GM21381 (cell line): ENCODE data around the gene TAF4.
"Not testable (repeated sequence)": the region's sequence is repeated elsewhere in the genome, so short reads cannot be mapped to it uniquely, and the experiment has no call there.

Source experiments
- ATAC-seq: cut with Tn5 transposase; IDR thresholded peaks from one replicate; pipeline ENCODE4 v1.9.1; 2021; ENCODE audit warnings: mild to moderate bottlenecking, moderate library complexity; ENCODE audit not compliant: unreplicated experiment

Gene TAF4

DNA sequence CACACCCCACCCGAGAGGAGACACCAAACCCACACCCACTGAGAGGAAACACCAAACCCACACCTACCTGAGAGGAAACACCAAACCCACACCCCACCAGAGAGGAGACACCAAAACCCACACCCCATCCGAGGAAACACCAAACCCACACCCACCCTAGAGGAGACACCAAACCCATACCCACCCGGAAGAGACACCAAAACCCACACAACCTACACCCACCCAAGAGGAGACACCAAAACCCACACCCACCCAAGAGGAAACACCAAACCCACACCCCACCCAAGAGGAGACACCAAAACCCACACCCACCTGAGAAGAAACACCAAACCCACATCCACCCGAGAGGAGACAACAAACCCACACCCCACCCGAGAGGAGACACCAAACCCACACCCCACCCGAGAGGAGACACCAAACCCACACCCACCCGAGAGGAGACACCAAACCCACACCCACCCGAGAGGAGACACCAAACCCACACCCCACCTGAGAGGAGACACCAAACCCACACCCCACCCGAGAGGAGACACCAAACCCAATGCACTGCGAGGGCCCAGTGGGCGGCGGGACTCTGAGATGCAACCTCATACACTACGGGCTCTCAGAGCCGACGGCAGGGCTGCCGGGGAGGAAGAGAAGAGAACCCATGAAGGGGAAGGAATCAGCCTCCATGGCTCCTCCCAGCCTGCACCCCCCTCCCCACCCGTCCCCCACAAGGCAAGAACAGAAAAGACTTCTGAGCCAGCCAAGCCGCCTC is 83.3 kb downstream of the TAF4 start:
- ATAC-seq, result no peak

GRCh38 chr20:61981691-61982090 is 84.0 kb downstream of the TAF4 start:
- not testable (repeated sequence) for ATAC-seq

GRCh38 chr20:61980647-61981583 is 84.8 kb downstream of the TAF4 start:
- ATAC-seq, result no peak

GRCh38 chr20:61979701-61980635 is 85.7 kb downstream of the TAF4 start:
- no peak for ATAC-seq

GRCh38 chr20:61979090-61979489 is 86.6 kb downstream of the TAF4 start:
- no peak for ATAC-seq

GRCh38 chr20:61978491-61978890 is 87.2 kb downstream of the TAF4 start:
- ATAC-seq, result no peak

- no peak for ATAC-seq
Measured at GRCh38 chr20:61977419-61977786, 88.3 kb downstream of the TAF4 start.

DNA sequence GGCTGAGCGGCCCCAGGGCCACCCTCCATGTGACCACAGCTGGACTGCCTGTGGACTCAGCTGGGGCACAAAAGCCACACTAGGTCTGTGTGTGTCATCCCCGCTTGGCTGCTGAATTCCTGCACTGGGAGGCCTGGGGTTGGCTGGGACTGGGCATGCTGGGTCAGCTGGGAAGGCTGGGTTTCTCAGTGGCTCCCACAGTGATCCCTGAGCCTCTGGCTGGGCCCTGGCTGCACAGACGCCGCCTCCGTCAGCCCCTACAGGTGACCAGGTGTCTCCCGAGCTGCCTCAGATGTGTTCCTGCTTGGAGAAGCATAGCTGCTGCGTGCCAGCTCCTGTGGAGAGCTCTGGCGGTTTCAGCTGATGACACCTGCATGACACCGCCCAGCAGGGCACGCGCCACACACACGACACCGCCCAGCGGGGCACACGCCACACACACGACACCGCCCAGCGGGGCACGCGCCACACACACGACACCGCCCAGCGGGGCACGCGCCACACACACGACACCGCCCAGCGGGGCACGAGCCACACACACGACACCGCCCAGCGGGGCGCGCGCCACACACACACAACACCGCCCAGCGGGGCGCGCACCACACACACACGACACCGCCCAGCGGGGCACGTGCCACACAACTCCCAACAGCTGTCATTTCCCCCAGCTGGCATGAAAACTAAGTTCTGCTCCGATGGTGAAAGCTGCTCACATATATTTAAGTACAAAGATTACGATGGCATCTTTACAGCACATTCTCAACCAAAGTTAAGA is 88.8 kb downstream of the TAF4 start:
- ATAC-seq, result no peak

DNA sequence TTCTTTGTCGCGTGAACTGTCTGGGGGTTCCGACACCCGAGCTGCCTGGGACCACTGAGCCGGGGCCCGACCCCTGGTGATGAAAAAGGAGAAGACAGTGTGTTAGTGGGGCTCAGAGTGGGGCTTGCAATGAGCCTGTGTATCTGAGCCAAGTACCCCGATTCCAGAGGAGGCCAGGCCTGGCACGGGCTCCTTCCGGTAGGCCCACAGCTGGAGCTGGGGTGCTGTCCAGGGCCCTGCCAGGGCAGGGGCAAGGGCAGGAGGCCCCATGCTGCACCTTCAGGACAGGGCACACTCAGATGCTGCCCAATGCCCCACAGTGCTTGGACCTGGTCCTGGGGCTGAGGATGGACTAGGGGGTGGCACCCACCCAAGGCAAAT is 89.4 kb downstream of the TAF4 start:
- ATAC-seq, result no peak

DNA sequence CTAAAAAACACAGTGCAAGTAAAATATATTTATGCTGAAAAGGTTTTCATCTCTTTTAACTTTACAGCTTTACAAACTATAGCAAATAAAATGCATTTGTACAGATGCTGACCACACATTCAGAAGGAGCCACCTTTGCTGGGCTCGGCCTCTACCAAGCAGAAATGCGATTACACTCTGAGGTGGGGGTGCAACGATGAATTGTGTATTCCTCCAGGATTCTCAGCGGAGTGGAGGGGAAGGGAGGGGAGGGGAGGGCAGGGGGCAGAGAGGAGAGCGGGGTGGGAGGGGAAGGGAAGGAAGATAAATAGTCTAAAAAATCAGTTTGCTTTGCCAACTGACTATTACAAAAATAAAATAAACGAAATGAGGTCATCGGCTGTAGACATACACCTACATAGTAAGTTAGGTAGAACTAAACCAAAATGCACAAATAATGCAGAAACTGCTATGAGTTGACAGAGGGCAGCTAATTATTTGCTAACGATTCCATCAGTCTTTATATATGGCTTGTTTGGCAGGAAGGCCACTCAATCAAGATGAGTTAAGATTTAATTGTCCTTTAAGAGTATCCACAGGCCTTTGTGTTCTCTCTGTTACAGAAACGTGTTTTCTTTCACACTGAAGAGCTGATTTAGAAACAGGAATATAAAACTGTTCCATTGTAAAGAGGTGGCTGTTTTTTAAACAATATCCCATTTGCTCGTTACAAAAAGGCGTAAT is 90.1 kb downstream of the TAF4 start:
- no peak for ATAC-seq

GRCh38 chr20:61974357-61974665 is 91.4 kb downstream of the TAF4 start:
- ATAC-seq, result no peak

- no peak for ATAC-seq
Measured at GRCh38 chr20:61973515-61974356, 91.9 kb downstream of the TAF4 start.

GRCh38 chr20:61972636-61973508 is 92.8 kb downstream of the TAF4 start:
- no peak for ATAC-seq

DNA sequence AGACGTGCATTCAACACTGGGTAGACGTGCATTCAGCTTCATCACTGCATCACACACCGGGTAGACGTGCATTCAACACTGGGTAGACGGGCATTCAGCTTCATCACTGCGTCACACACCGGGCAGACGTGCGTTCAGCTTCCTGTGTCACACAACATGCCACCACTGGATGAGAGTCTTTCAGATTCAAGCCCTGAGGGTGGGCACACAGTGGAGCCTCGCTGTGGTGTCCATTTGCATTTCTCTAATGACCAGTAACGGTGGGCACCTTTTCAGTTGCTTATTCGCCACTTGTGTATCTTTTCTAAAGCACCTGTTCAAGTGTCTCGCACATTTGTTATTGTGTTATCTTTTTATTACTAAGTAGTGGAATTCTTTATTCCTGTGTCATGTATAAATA is 94.1 kb downstream of the TAF4 start:
- ATAC-seq, result not testable (repeated sequence)

DNA sequence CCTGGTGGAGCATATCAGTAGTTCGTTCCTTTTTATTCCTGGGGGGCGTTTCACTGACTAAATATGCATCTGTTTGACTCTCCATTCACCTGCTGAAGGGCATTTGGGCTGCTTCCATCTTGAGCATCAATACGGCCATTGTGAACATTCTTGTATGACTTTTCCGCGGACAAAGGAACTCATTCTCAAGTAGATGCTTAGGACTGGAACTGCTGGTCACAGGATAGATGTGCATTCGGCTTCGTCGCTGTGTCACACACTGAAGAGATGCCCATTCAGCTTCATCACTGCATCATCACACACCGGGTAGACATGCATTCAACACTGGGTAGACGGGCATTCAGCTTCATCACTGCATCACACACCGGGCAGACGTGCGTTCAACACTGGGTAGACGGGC is 95.3 kb downstream of the TAF4 start:
- ATAC-seq, result no peak

- ATAC-seq, result no peak
Measured at GRCh38 chr20:61969806-61970205, 95.9 kb downstream of the TAF4 start.

GRCh38 chr20:61968932-61969331 is 96.7 kb downstream of the TAF4 start:
- ATAC-seq, result no peak
